Bronchial epithelial cell (primary cell): Measurements from ENCODE around the gene GLP2R. TPM values are rescaled to one million over a fixed set of nuclear protein-coding genes. Genes with fewer than 3 reads are reported as not detected.

ENCODE experiments used
- DNase-seq: peaks from one replicate; pipeline ENCODE4 v3.0.0-alpha.2; 2010; ENCODE audit warnings: low read depth
- FAIRE-seq: peaks from 2 replicates; lab custom pipeline; 2011; peaks lifted over from hg19 to GRCh38; lab: Jason Lieb, UNC
- H3K27me3 ChIP-seq: 2 replicates; pipeline ENCODE4 v1.5.1; 2011; ENCODE audit warnings: low read length; ENCODE audit not compliant: control insufficient read depth, insufficient read depth
- H3K36me3 ChIP-seq: 2 replicates; pipeline ENCODE4 v1.5.1; 2011; ENCODE audit warnings: low read length; ENCODE audit not compliant: control insufficient read depth, insufficient read depth
- H3K4me3 ChIP-seq: 2 replicates; pipeline ENCODE4 v1.5.1; 2011; ENCODE audit warnings: mild to moderate bottlenecking, low read depth, low read length, control low read depth
- total RNA-seq: library from RNA; depleted of rRNA; stranded (reverse); fragments of >200 nt; gene quantifications from 2 replicates; pipeline ENCODE4 v1.2.1, GENCODE V29; 2014
- TF ChIP-seq, protein P1 (sequence below): IDR thresholded peaks from 2 replicates; pipeline ENCODE4 v1.5.1; 2011; ENCODE audit warnings: mild to moderate bottlenecking, moderate library complexity, low read length, control low read depth, inconsistent platforms; ENCODE audit not compliant: insufficient read depth, severe bottlenecking

Gene GLP2R
- total RNA-seq, 1 donor from 2014 or later, result under 0.01 TPM

DNA sequence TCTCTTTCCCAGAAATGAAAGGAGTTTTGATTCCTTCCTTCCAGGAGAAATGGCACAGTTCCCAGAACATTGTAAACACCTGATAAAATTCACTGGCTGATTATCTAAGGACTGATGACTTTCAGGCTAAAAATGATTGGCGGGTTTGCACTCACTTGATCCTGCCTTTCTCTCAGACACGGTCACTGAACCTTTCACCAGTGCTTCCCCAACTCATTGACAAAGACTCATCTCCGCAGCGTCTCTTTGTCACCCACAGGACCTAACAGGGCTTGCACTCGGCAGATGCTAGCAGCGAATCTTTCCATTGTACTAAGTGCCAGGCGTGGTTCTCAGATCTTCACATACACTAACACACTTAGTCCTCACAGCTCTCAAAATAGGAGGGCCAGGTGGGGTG is 27.0 kb upstream of the GLP2R start:
- Histone ChIP-seq H3K27me3 (no peaks in the 10 kb centered on the region), H3K4me3 (no peak overlapping the region), H3K36me3 (no peaks in the 10 kb centered on the region)
- TF ChIP-seq, protein P1, sequence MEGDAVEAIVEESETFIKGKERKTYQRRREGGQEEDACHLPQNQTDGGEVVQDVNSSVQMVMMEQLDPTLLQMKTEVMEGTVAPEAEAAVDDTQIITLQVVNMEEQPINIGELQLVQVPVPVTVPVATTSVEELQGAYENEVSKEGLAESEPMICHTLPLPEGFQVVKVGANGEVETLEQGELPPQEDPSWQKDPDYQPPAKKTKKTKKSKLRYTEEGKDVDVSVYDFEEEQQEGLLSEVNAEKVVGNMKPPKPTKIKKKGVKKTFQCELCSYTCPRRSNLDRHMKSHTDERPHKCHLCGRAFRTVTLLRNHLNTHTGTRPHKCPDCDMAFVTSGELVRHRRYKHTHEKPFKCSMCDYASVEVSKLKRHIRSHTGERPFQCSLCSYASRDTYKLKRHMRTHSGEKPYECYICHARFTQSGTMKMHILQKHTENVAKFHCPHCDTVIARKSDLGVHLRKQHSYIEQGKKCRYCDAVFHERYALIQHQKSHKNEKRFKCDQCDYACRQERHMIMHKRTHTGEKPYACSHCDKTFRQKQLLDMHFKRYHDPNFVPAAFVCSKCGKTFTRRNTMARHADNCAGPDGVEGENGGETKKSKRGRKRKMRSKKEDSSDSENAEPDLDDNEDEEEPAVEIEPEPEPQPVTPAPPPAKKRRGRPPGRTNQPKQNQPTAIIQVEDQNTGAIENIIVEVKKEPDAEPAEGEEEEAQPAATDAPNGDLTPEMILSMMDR, result no peak
- DNase-seq (no peak), FAIRE-seq (no peak)

DNA sequence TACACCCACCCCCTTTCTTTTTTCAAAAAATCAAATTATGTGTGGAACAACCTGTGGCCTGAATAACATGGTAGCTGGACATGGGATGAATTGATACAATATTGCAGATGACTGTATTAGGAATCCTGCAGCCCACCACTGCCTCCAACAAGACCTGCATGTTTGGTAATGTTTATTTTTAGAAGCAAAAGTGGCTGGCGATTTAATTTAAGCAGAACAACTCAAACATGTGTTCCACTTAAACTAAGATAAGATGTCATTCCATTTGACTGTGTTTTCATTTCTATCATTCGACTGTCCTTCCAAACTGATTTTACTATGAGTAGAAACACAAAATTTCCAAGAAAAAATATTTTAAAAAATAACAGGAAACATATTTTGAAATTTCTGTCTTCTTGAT is 24.2 kb upstream of the GLP2R start:
- TF ChIP-seq, protein P1, result no peak
- Histone ChIP-seq H3K36me3 (no peaks in the 10 kb centered on the region), H3K4me3 (no peak overlapping the region), H3K27me3 (no peaks in the 10 kb centered on the region)
- DNase-seq, result no peak
- no peak for FAIRE-seq

DNA sequence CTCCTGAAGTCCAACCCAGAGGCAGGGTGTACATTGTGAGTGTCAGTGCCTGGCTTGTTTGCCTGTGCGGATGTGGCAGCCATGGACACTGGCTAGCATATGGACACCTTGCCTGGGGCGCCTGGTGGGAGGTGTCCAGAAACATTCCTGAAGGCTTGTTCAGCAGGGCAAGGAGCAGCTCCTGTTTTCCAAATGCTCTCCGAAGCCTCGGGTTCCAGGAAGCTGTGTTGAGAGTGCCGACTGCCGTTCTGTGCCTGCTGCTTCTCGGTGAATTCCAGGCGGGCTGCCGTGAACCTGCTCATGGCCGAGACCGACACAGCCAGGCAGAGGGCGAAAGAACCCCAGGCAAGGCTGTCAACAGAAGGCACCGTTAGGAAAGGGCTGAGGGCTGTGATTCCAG is 23.4 kb upstream of the GLP2R start:
- Histone ChIP-seq H3K36me3 (no peaks in the 10 kb centered on the region), H3K4me3 (no peak overlapping the region), H3K27me3 (no peaks in the 10 kb centered on the region)
- no peak for FAIRE-seq
- no peak for DNase-seq
- TF ChIP-seq, protein P1, result no peak

DNA sequence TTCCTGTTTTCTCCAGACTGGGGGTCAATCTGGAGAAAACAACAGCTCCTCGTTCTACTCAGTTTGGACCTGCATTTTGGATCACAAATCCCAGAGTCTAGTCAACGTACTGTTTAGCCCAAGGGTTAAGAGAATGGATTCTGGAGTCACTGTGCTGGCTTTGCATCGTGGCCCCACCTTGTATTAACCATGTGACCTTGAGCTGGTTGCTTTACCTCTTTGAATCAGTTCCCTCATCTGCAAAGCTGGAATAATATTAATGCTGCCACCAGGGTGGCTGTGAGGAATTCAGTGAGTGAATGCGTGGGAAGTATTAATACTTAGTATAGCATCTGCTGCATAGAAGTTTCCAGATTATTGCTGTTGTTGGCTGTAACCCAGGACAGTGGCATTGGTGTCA is 23.0 kb upstream of the GLP2R start:
- TF ChIP-seq, protein P1, result no peak
- Histone ChIP-seq H3K27me3 (no peaks in the 10 kb centered on the region), H3K4me3 (no peak overlapping the region), H3K36me3 (no peaks in the 10 kb centered on the region)
- FAIRE-seq (no peak), DNase-seq (no peak)

DNA sequence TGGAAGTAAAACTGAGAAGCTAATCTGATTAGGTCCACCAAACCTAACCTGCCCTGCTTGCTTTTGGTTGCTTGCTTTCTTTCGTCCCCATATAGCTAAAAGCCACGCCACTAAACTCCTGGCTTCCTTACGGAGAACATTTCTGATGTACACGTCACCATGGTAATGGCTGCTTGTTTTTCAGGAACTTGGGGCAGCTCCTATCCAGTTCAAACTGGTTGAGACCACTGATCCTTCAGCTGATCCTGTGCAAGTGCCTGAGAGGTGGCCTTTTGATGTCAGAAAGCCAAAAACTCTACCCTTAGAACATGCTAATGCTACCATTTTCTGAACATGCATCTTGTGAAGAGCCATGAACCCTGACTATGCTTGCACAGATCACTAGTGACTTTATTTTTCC is 20.0 kb upstream of the GLP2R start:
- TF ChIP-seq, protein P1, result no peak
- Histone ChIP-seq H3K27me3 (no peaks in the 10 kb centered on the region), H3K4me3 (no peak overlapping the region), H3K36me3 (no peaks in the 10 kb centered on the region)
- FAIRE-seq (no peak), DNase-seq (no peak)

DNA sequence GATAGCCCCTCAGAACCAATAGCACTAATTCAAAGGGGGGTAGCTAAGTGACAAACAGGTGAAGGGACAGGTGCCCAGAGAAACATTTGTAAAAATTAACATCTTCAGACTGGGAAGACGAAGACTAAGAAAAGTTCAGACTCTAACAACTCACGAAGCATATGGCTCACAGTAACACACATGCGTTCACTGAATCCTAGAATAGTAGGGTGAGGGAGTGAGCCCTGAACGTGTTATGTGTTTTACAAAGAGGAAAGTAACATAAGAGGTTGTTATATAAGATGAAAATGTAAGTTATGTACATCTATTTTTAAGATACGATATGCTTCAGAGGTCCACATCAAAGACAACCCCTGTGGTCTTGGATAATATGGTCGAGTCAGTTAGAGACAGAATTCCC is 19.0 kb upstream of the GLP2R start:
- TF ChIP-seq, protein P1, result no peak
- H3K27me3 ChIP-seq, result no peaks in the 10 kb centered on the region
- FAIRE-seq (no peak), DNase-seq (no peak)
- no peak overlapping the region for H3K4me3 ChIP-seq
- H3K36me3 ChIP-seq, result no peaks in the 10 kb centered on the region
